ENCODE measurements around the gene WFDC8. TPM values are rescaled to one million over a fixed set of nuclear protein-coding genes. Genes with fewer than 3 reads are reported as not detected.

The WFDC8 gene
- total and polyA plus RNA-seq, 2 donors (not counting 1 experiment from before 2014, with no cell fraction given) = not detected

DNA sequence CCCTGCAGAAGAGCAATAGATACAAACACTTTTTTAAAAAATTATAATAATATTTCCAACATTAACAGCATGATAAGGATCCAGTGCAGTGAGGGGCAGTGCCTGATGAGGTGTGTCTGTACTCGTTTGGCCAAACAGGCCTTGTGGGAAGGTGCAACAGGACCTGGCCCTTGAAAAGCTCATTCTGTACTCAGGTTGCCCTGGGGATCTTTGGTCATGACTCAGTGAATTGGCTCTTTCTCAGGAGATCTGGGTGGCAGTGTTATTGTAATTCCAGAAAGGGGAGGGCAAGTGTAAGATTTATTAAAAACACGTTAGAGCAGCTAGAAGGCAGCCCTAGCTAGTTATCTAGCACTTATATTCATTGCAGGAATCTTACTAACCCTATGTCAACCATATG is 60.8 kb downstream of the WFDC8 start:
- no peaks in the 10 kb centered on the region for H3K27me3 ChIP-seq (ENCODE audit: control insufficient read depth, insufficient read depth, low read length)
- no peak overlapping the region for H3K4me3 ChIP-seq (replicated peaks in 1 of 4; ENCODE audit: control extremely low read depth in 1 of 4, insufficient read depth in 1 of 4, low read depth in 3 of 4, low read length in 4 of 4)
- H3K9me3 ChIP-seq (ENCODE audit: control insufficient read depth, insufficient read depth, low read depth, low read length) = no peaks in the 10 kb centered on the region
- no peaks in the 10 kb centered on the region for H3K79me2 ChIP-seq (ENCODE audit: control insufficient read depth, insufficient read depth, low read length)
- no peak for TF ChIP-seq EZH2 (IDR thresholded peaks at IDR 0.05; ENCODE audit: low read length, missing control alignments)
- TF ChIP-seq, protein P1, sequence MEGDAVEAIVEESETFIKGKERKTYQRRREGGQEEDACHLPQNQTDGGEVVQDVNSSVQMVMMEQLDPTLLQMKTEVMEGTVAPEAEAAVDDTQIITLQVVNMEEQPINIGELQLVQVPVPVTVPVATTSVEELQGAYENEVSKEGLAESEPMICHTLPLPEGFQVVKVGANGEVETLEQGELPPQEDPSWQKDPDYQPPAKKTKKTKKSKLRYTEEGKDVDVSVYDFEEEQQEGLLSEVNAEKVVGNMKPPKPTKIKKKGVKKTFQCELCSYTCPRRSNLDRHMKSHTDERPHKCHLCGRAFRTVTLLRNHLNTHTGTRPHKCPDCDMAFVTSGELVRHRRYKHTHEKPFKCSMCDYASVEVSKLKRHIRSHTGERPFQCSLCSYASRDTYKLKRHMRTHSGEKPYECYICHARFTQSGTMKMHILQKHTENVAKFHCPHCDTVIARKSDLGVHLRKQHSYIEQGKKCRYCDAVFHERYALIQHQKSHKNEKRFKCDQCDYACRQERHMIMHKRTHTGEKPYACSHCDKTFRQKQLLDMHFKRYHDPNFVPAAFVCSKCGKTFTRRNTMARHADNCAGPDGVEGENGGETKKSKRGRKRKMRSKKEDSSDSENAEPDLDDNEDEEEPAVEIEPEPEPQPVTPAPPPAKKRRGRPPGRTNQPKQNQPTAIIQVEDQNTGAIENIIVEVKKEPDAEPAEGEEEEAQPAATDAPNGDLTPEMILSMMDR (conservative IDR thresholded peaks at IDR 0.05 in 1 of 2, IDR thresholded peaks at IDR 0.05 in 1 of 2; ENCODE audit: low read depth in 1 of 2, low read length in 2 of 2) = no peak
- no peaks in the 10 kb centered on the region for H4K20me1 ChIP-seq (ENCODE audit: control insufficient read depth, extremely low read depth, insufficient read depth, low read length)
- H3K9ac ChIP-seq (ENCODE audit: insufficient read depth, low read length) = no peak overlapping the region
- no peak overlapping the region for H3K27ac ChIP-seq (ENCODE audit: insufficient read depth, low read length)
- H3K36me3 ChIP-seq (ENCODE audit: control insufficient read depth, insufficient read depth, low read length) = no peaks in the 10 kb centered on the region
- DNase-seq (ENCODE audit: low read depth in 2 of 2) = peak in 1 of 2 donors; percentile 1
- no peaks in the 10 kb centered on the region for H3K4me1 ChIP-seq (ENCODE audit: control insufficient read depth, extremely low read depth, insufficient read depth, low read length)
- no peak overlapping the region for H3K4me2 ChIP-seq (ENCODE audit: extremely low read depth, insufficient read depth, low read length)
- no peak overlapping the region for H2AFZ ChIP-seq (ENCODE audit: low read length)

GRCh38 chr20:45515147-45515913 is 63.8 kb downstream of the WFDC8 start, which contains the start of gene SPINT3:
TSS of gene SPINT3 (minus strand) at chr20:45515622. CDS start at chr20:45515608, 14 bp downstream.
- Histone ChIP-seq H2AFZ (ENCODE audit: low read length) (no peak within 1 kb of the TSS), H4K20me1 (ENCODE audit: control insufficient read depth, extremely low read depth, insufficient read depth, low read length) (no peaks in the 10 kb centered on the region), H3K4me3 (replicated peaks in 1 of 4; ENCODE audit: control extremely low read depth in 1 of 4, insufficient read depth in 1 of 4, low read depth in 3 of 4, low read length in 4 of 4) (no peak within 1 kb of the TSS), H3K27me3 (ENCODE audit: control insufficient read depth, insufficient read depth, low read length) (no peaks in the 10 kb centered on the region), H3K4me2 (ENCODE audit: extremely low read depth, insufficient read depth, low read length) (no peak within 1 kb of the TSS), H3K4me1 (ENCODE audit: control insufficient read depth, extremely low read depth, insufficient read depth, low read length) (no peaks in the 10 kb centered on the region), H3K9me3 (ENCODE audit: control insufficient read depth, insufficient read depth, low read depth, low read length) (no peaks in the 10 kb centered on the region), H3K27ac (ENCODE audit: insufficient read depth, low read length) (no peak within 1 kb of the TSS), H3K79me2 (ENCODE audit: control insufficient read depth, insufficient read depth, low read length) (no peaks in the 10 kb centered on the region), H3K36me3 (ENCODE audit: control insufficient read depth, insufficient read depth, low read length) (no peaks in the 10 kb centered on the region), H3K9ac (ENCODE audit: insufficient read depth, low read length) (no peak within 1 kb of the TSS)
- TF ChIP-seq EZH2 (IDR thresholded peaks at IDR 0.05; ENCODE audit: low read length, missing control alignments) = no peak
- TF ChIP-seq, protein P1 (conservative IDR thresholded peaks at IDR 0.05 in 1 of 2, IDR thresholded peaks at IDR 0.05 in 1 of 2; ENCODE audit: low read depth in 1 of 2, low read length in 2 of 2) = no peak
- no peak for DNase-seq (ENCODE audit: low read depth in 2 of 2)

GRCh38 chr20:45510242-45510862 is 68.7 kb downstream of the WFDC8 start:
- Histone ChIP-seq H3K36me3 (ENCODE audit: control insufficient read depth, insufficient read depth, low read length) (no peaks in the 10 kb centered on the region), H3K9ac (ENCODE audit: insufficient read depth, low read length) (no peak overlapping the region), H3K4me3 (replicated peaks in 1 of 4; ENCODE audit: control extremely low read depth in 1 of 4, insufficient read depth in 1 of 4, low read depth in 3 of 4, low read length in 4 of 4) (no peak overlapping the region), H3K4me2 (ENCODE audit: extremely low read depth, insufficient read depth, low read length) (no peak overlapping the region), H3K4me1 (ENCODE audit: control insufficient read depth, extremely low read depth, insufficient read depth, low read length) (no peaks in the 10 kb centered on the region), H3K79me2 (ENCODE audit: control insufficient read depth, insufficient read depth, low read length) (no peaks in the 10 kb centered on the region), H3K27ac (ENCODE audit: insufficient read depth, low read length) (no peak overlapping the region), H4K20me1 (ENCODE audit: control insufficient read depth, extremely low read depth, insufficient read depth, low read length) (no peaks in the 10 kb centered on the region), H3K27me3 (ENCODE audit: control insufficient read depth, insufficient read depth, low read length) (no peaks in the 10 kb centered on the region), H3K9me3 (ENCODE audit: control insufficient read depth, insufficient read depth, low read depth, low read length) (no peaks in the 10 kb centered on the region), H2AFZ (ENCODE audit: low read length) (no peak overlapping the region)
- TF ChIP-seq, protein P1 (conservative IDR thresholded peaks at IDR 0.05 in 1 of 2, IDR thresholded peaks at IDR 0.05 in 1 of 2; ENCODE audit: low read depth in 1 of 2, low read length in 2 of 2) = no peak
- no peak for TF ChIP-seq EZH2 (IDR thresholded peaks at IDR 0.05; ENCODE audit: low read length, missing control alignments)
- no peak for DNase-seq (ENCODE audit: low read depth in 2 of 2)

Data from fibroblast of lung (primary cell).